AG04450 (cell line): Measurements from ENCODE around the gene RPN1. TPM values are rescaled to one million over a fixed set of nuclear protein-coding genes. Genes with fewer than 3 reads are reported as not detected.
"Not testable (repeated sequence)": the region's sequence is repeated elsewhere in the genome, so short reads cannot be mapped to it uniquely, and the experiment has no call there.

ENCODE experiments used
- CTCF ChIA-PET: fragments of 300-600, 350-600 bp; formaldehyde crosslinking; extraction: SDS; loops from one replicate; lab custom pipeline; 2022; ENCODE audit warnings: antibody characterized with exemption, inconsistent platforms; lab: Charles Lee
- POLR2A ChIA-PET: fragments of 350-600 bp; formaldehyde crosslinking; extraction: SDS; loops from one replicate; lab custom pipeline; 2021; ENCODE audit warnings: antibody characterized with exemption, inconsistent platforms; lab: Yijun Ruan, JAX
- DNase-seq: peaks from one replicate; pipeline ENCODE4 v3.0.0-alpha.2; 2011; ENCODE audit warnings: low read depth, low spot score
- H3K27ac ChIP-seq: one replicate; pipeline ENCODE4 v1.5.1; 2012; ENCODE audit warnings: low read depth, low read length, control low read depth
- H3K27me3 ChIP-seq: one replicate; pipeline ENCODE4 v1.6.0; 2012; ENCODE audit warnings: low read length; ENCODE audit not compliant: control insufficient read depth, insufficient read depth
- H3K4me3 ChIP-seq: 2 replicates; pipeline ENCODE4 v1.5.1; 2011; ENCODE audit warnings: mild to moderate bottlenecking, low read depth, low read length, control low read depth
- H3K9me3 ChIP-seq: 2 replicates; pipeline ENCODE4 v1.5.1; 2012; ENCODE audit warnings: low read length; ENCODE audit not compliant: control insufficient read depth, insufficient read depth
- polyA plus RNA-seq: library from polyadenylated mRNA; depleted of rRNA; stranded (reverse); fragments of >200 nt; gene quantifications from 2 replicates; pipeline ENCODE4 v1.2.3, GENCODE V29; 2011
- TF ChIP-seq, protein P1 (sequence below): IDR thresholded peaks from 2 replicates; pipeline ENCODE4 v1.5.1; 2011; ENCODE audit warnings: low read depth, low read length, control low read depth, inconsistent platforms

The RPN1 gene
- polyA plus RNA-seq, 1 experiment: 458 TPM

GRCh38 chr3:128588147-128588546 lies 62.5 kb downstream of the RPN1 start:
- DNase-seq: no peak
- H3K9me3 ChIP-seq: peaks cover 6% of the 10 kb centered on the region; the same call in 1 of the 2 replicates
- peaks cover 16% of the 10 kb centered on the region for H3K27me3 ChIP-seq
- H3K4me3 ChIP-seq: no peak overlapping the region
- no peak overlapping the region for H3K27ac ChIP-seq
- CTCF ChIA-PET: interaction anchor here (1.1 to 1.3 kb wide), 2 partner anchors 91 to 418 kb away, joined by 3 to 4 read pairs; no protein-coding TSS in a partner anchor
- TF ChIP-seq, protein P1, sequence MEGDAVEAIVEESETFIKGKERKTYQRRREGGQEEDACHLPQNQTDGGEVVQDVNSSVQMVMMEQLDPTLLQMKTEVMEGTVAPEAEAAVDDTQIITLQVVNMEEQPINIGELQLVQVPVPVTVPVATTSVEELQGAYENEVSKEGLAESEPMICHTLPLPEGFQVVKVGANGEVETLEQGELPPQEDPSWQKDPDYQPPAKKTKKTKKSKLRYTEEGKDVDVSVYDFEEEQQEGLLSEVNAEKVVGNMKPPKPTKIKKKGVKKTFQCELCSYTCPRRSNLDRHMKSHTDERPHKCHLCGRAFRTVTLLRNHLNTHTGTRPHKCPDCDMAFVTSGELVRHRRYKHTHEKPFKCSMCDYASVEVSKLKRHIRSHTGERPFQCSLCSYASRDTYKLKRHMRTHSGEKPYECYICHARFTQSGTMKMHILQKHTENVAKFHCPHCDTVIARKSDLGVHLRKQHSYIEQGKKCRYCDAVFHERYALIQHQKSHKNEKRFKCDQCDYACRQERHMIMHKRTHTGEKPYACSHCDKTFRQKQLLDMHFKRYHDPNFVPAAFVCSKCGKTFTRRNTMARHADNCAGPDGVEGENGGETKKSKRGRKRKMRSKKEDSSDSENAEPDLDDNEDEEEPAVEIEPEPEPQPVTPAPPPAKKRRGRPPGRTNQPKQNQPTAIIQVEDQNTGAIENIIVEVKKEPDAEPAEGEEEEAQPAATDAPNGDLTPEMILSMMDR: no peak
- POLR2A ChIA-PET: interaction anchor here (0.6 kb wide), 1 partner anchor 63 kb away, joined by 3 read pairs; the partner anchor contains the start of gene RPN1

DNA sequence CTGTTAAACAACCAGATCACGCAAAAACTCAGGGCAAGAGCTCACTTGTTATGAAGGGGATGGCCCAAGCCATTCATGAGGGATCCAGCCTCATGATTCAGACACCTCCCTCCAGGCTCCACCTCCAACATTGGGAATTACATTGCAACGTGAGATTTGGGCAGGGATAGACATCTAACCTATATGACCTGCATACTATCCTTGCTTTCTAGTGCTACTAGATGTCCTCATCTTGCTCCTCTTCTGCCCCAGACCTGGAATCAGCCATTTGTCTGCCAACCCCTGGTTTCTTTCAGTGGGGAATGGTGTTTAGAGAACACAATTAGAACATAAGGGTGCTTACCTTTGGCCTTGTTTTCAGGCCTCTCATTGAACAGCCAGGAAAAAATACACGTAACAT lies 63.2 kb downstream of the RPN1 start:
- ChIA-PET POLR2A (no interaction called here), CTCF (interaction anchor here (1.1 to 1.4 kb wide), 2 partner anchors 30 to 417 kb away, joined by 3 to 5 read pairs; no protein-coding TSS in a partner anchor)
- H3K27ac ChIP-seq: no peak overlapping the region
- no peak overlapping the region for H3K4me3 ChIP-seq
- peaks cover 21% of the 10 kb centered on the region for H3K27me3 ChIP-seq
- H3K9me3 ChIP-seq: peaks cover 6% of the 10 kb centered on the region; the same call in 1 of the 2 replicates
- DNase-seq: no peak
- TF ChIP-seq, protein P1: no peak

GRCh38 chr3:128586932-128587331 lies 63.7 kb downstream of the RPN1 start:
- not testable (repeated sequence) for H3K4me3 ChIP-seq
- CTCF ChIA-PET: interaction anchor here (1.4 kb wide), 1 partner anchor 31 kb away, joined by 5 read pairs; no protein-coding TSS in a partner anchor

DNA sequence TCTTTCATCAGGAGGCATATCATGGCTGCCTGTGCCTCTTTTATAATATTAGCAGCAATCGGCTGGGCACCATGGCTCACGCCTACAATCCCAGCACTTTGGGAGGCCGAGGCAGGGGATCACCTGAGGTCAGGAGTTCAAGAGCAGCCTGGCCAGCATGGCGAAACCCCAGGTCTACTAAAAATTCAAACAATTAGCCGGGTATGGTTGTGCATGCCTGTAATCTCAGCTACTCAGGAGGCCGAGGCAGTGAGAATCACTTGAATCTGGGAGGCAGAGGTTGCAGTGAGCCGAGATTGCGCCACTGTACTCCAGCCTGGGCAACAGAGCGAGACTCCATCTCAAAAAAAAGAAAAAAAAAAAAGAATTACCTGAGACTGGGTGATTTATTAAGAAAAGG lies 64.2 kb downstream of the RPN1 start:
- H3K4me3 ChIP-seq, DNase-seq, POLR2A ChIA-PET, H3K9me3 ChIP-seq, H3K27ac ChIP-seq: not testable (repeated sequence)
- peaks cover 19% of the 10 kb centered on the region for H3K27me3 ChIP-seq
- CTCF ChIA-PET: interaction anchor here (1.4 kb wide), 1 partner anchor 31 kb away, joined by 5 read pairs; no protein-coding TSS in a partner anchor

More at GRCh38 chr3:128586932-128587331, 63.7 kb downstream of the RPN1 start:
- H3K27me3 ChIP-seq: peaks cover 19% of the 10 kb centered on the region
- POLR2A ChIA-PET, DNase-seq, H3K27ac ChIP-seq, H3K9me3 ChIP-seq: not testable (repeated sequence)

DNA sequence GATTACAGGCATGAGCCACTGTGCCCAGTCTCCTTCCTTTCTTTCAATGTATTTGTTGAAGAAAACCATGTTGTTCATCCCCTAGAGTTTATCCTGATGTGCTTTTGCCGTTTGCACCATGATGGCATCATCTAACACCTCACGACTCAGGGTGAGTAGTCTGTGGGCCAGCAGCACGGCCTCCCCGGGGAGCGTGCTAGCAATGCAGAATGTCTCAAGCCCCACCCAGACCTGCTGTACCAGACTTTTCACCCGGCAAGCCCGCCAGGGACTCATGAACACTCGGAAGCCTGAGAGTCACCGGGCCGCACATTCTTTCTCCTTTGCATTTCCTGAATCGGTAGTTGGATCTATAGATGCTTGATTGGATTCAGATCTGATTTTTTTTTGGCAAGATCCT lies 64.6 kb downstream of the RPN1 start:
- ChIA-PET POLR2A (no interaction called here), CTCF (interaction anchor here (1.3 to 2.3 kb wide), 3 partner anchors 31 to 416 kb away, joined by 5 to 21 read pairs (median 6); no protein-coding TSS in a partner anchor)
- H3K4me3 ChIP-seq: no peak overlapping the region
- peaks cover 6% of the 10 kb centered on the region; the same call in 1 of the 2 replicates for H3K9me3 ChIP-seq
- no peak for DNase-seq
- H3K27me3 ChIP-seq: peaks cover 20% of the 10 kb centered on the region
- H3K27ac ChIP-seq: no peak overlapping the region
- TF ChIP-seq, protein P1: no peak

- peaks cover 2% of the 10 kb centered on the region; the same call in 1 of the 2 replicates for H3K9me3 ChIP-seq
- no peak overlapping the region for H3K27ac ChIP-seq
- no peak for DNase-seq
- ChIA-PET CTCF (interaction anchor here (0.9 to 2.3 kb wide), 8 partner anchors 11 to 490 kb away, joined by 4 to 21 read pairs (median 6); no protein-coding TSS in a partner anchor), POLR2A (interaction anchor here (0.8 kb wide), 1 partner anchor 250 kb away, joined by 7 read pairs; no protein-coding TSS in a partner anchor)
- TF ChIP-seq, protein P1: no peak
- no peak overlapping the region for H3K4me3 ChIP-seq
- H3K27me3 ChIP-seq: peaks cover 18% of the 10 kb centered on the region
These were observed 65.4 kb downstream of the RPN1 start for GRCh38 chr3:128585189-128585588.
